Activated CD4-positive, alpha-beta T cell treated with anti-CD3 and anti-CD28 coated beads, Interleukin-10, Interleukin-2, amounts not matched to agents 100 ng/mL and 50 ng/mL, durations not matched to agents 16 hours and 8 hours (primary cell): ENCODE results near the gene CORO1C.
A peak's percentile ranks its signal among the peaks of the same experiment; 100 is the strongest.

ENCODE experiments used
- DNase-seq: peaks from one replicate; pipeline ENCODE4 v3.0.0-alpha.2; 2020

CORO1C gene

DNA sequence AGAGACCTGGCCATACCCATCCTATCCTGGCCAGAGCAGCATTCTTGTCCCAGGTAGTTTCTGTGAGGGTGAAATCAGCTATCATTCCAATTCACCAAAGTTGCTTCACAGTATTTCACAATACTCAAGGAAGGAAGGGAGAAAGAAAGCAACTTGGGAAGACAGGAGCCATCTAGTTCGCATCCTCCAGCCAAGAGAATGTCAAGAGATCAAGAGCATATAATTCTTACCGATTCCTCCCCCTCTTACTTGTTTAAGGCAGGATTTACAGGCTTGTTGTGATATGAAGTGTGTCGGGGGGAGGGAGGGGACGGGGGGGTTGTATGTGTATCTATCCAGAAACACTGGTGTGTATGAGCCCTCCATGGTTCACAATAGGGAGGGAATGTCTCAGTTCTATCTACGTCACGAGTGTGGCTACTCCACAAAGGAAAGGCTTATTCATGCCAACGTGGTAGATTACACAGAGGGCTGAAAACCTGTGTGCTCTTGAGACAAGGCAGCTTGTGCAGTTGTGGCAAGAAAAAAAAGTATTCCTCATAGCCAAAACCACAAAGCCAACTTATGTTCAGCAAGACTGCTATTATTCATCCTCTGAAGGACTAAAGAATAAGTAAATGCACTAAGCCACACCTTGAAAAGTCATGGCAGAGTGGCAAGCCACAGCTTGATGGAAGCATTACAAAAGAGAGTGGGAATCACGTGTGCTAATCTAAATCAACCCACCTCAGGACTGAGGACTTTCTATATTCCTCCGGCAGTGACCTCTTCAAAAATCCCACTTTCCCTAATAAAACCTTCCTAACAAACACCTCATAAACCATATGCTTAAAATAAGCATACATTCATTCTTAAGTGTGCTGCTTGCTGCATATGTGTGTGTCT lies 35.0 kb downstream of the CORO1C start:
- peak; percentile 85 for DNase-seq

DNA sequence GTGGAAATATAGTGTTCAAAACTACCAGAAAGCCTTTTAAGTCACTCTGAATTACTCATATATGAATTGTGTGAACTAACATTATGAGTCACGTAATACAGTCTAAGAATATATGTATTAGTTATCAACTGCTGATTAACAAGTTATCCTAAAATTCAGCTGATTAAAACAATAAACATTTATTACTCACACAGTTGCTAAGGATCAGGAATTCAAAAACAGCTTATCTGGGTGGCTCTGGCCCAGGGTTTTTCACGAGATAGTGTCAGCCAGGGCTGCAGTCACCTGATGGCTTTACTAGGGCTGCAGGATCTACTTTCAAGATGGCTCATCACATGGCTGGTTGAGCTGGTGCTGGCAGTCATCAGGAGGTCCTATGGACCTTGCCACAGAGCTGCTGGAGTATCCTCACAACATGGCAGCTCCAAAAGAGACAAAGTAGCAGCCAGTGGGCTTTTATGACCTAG lies 36.5 kb downstream of the CORO1C start:
- DNase-seq, result peak; percentile 82

DNA sequence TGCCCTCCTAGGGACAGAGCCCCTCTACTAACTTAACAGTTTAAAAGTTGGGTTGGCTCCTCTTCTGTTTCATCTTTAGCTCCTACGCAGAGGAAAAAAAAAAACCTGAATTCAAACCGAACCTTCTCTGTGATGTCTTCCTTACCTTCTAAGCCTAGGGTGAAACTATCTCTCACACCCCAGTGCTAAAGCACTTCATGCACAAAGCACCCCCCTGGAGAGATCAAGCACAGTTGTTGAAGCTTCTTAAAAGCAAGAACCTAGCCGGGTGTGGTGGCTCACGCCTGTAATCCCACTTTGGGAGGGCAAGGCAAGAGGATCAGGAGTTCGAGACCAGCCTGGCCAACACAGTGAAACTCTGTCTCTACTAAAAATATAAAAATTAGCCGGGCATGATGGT lies 37.6 kb downstream of the CORO1C start:
- peak; percentile 11 for DNase-seq

DNA sequence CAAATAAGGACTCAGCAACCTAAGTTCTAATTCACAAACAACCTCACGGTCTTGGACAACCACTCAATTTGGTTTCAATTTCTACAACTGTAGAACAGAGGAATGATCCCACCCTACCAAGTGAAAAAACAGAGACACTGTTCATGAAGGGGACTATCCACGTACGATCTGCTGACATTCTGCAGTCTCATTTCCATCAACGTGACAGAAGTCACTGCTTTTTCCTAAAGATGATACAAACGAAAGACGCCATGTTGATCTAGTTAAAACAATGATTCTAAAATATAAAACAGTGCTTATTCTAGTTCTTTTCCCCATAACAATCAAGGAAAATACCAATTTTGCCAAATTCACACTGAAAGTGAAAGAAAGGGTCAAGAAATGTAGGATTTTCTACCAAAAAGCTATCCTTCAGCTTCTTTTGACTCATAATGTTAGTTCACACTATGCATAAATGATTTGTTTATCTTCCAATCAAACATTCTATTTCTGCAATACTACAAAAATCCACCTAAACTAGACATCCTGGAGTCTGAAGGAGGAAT lies 38.1 kb downstream of the CORO1C start:
- no peak for DNase-seq

DNA sequence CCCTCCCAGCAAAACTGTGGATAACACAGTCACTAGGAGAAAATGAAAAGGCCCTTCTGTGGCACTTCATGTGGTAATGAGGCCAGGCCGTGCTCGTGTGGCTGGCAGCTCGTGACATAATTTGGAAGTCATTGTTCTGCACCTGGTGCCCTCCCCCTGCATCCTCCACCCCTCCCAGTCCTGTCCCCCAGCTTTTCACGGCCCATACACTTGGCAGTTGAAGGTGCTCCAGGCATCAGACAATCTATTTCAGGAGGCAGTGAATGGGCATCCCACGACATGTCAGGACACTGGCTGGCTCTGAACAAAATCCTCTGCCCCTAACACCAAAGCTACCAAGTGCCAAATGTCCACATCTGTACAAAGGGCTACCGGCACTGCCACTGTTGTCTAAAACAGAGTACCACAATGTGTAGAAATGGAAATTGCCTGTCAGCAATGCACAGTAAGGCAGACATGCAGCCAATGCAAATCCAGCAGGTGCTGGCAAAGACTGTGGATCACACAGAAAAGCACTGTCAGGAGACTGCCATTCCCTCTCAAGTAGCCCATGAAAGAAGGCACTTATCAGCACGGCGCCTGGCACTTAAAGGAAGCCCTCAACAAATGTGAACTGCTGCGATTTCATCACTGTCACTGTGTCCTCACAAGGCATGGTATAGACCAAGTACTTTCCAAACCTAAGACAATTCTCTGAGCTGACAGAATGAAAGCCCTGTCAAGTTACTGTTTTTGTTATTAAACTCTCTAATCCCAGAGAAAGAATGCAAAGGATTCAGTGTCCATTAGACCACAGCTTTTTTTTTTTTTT lies 39.1 kb downstream of the CORO1C start:
- peak; percentile 21 for DNase-seq

DNA sequence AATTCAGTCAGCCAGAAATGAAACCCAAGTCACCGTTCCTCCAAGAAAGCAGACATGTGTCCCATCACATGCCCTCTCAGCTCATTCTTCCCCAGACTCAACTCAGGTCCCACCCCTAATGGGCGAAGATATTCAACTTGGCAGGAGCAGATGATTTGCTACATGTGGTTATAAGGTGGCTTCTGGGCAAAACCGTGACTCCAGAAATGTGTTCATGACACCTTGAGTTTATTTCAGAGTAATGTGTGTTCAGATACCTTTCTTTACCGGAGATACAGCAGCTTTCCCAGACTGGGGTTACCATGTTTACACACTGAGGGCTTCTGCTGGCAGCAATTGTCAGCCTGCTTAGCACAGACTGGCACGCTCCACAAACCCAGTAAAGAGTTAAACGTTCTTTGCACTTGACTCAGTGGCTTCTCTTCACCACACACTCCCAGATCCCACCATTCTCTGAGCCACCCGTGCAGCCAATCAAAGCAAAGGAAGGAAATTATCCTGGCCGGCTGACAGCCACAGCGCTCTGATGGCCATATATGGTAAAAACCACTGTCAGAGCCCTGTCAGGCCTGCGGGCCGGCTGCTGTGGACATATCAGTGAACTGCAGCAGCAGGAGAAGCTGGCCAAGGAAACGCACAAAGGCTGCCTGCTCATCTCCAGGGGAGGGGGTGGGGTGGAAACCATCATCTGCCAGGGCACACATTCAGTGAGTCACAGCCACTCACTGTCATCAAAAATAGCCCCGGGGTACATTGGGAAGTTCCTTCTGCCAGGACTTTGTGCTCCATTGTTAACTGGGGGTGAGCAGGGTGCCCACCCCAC lies 39.9 kb downstream of the CORO1C start:
- peak; percentile 93 for DNase-seq

DNA sequence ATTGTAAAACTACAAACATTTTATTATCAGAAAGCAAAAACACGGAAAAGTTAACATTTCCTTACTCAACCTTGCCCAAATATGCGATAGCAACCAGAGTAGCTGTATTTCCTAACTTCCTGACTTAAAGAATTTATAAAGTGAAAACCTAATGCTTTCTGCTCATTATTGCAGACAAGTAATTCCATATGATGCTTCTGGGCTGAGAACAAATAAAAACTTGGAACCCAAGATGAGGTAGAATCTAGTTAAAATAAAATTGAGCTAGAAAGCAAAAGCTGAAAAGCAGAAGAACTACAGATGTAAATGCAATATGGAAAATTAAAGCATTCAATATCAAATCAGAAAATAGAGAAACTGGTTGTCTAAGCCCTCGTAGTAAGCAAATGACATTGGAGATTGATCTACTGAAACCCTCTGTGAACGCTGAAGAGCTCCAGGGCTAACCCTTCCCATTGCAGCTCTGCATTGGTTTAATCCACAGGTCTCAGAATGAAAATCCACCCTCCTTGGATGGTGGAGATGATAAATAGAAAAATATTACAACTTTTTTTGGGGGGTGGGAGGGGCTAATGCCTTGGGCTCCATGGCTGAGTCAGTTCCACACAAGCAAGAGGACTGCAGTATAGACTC lies 40.7 kb downstream of the CORO1C start:
- DNase-seq, result no peak

DNA sequence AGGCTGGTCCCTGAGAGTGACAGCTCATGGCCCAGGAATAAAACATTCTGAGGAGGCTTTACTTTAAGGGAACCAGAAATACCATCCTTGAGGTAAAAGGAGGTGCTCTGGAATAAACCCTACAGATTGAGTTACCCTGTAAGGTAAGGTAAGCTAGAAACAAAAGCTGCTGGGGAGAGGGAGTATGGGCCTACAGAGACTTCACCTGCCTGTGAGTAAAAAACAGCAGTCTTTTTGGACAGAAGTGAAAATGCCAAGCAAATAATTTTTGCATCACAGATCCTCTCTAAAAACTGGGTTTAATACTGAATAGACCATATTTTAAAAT lies 41.2 kb downstream of the CORO1C start:
- DNase-seq, result no peak

DNA sequence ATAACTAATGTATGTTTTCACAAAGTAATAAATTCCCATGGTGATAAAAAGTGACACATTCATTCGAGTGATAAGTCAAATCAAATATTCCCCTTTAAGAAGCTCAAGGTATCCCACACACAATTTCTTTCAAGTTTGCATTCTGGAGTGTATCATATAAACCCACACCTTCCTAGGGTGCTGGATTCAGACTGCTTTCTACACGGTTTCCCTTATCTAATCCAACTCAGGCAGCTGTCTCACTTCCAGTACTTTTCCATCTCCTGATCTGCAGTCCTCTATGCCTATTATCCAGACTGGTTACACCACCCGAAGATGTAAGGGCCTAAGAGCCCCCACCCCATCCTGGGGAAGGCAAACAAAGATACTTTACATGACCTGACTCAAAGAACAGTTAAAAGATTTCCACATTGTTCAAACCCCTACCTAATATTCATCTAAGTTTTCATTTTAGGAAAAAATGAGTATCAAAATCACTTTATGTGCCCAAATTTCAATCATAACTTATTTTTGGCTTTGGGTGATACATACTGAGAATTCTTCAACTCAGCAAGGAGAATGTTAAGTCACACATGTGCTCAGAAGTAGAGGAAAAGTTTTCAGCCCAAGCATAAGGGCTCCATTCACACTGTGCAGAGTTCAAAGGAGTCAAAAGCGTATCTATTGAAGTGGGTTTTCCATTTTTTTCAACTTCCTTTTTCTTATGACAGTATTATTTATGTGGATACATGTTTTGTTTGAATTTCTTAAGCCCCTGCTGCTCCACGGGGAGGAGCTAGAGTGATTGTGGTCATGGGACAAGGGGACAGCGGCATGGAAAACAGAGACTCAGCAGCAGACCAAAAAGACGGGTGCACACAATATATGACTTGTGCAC lies 41.8 kb downstream of the CORO1C start:
- peak; percentile 80 for DNase-seq

DNA sequence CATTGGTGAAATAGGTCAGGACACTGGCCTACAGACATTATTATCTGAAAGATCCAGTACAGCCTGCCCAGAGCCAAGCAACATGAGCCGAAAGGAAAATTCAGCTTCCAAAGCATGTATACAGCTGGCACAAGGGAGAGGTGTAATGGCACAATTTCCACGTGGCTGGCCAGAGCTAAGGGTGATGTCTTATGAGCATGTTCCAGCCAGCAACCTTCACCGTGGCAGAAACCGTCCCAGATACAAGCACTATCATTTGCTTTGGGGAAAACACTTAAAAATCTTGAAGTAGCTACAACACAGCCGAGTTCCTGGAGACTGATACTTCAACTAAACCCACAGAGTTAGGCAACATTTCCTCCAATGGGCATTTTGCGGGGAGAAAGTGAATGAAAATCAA lies 44.5 kb downstream of the CORO1C start:
- no peak for DNase-seq

DNA sequence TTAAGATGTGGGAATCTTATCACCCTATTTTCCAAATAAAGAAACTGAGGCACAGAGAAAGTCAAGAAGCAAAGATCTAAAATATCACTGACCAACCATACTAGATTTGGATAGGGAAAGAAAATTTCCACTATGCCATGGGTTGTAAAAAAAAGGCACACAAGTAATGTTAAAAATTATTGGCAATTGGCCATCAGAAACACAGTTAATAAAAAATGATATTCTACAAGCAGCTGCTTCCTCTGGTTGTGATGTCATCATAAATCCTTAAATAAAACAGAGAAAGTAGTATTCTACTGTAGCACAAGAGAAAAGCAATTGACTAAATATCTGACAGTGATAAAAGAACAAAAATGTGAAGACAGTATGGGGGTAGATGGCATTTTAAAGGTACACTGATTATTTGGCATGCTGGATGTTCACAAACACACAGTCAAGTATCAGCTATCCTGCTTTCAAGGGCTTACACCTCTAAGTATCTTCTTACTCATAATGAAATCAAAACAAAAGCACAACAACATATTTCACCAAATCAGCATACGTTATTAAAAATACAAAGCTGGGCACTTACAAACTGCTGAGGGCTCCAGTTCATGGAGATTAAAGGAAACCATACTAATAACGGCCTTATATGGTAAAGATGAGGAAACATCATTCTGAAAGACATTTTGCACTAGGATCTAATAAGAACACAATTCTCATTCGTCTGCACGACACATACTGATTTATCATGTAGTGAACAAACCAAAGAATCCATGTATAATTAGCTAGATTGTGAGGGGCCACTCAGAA lies 45.7 kb downstream of the CORO1C start:
- DNase-seq, result peak; percentile 36

DNA sequence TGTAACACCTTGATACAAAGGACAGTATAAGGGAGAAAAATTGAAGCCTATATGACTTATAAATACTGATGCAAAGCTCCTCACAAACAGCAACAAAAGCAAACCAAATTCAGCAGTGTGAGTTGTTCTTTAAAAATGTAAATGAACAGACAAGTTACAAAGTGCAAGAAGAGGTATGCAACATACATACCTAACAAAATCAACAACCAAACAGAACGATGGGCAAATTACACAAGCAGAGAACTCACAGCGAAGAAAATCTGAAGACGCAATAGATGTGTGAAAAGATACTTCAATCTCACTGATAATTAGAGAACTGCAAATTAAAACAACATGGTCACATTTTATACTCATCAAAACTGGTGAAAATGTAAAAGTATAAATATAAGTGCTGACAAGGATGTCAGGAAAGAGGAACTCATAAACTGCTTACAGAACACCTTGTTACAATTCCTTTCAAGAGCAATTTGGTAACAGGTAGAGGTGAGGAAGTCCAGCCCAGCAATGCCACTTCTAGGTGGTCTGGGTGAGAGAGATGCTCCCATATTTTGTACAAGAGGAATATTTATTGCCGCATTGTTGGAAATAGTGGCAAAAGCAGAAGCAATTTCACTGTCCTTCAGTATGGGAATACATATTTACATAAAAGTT lies 47.3 kb downstream of the CORO1C start:
- DNase-seq, result no peak

DNA sequence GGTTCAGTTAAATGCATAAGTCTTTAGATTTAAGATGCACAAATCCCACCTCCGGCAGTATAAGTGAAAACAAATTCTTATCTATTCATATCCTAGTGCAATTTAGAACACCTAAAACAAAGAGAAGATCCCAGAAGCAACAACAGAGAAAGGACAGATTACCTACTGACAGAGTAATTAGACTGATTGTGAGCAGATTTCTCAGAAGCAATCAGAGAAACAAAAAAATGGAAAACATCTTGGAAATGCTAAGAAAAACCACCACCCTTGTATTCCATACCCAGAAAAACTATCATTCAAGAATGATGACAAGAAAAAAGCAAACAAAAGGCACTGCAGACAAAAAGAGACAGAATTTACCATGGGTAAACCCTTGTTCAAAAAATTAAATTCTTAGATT lies 50.0 kb downstream of the CORO1C start:
- DNase-seq, result no peak

DNA sequence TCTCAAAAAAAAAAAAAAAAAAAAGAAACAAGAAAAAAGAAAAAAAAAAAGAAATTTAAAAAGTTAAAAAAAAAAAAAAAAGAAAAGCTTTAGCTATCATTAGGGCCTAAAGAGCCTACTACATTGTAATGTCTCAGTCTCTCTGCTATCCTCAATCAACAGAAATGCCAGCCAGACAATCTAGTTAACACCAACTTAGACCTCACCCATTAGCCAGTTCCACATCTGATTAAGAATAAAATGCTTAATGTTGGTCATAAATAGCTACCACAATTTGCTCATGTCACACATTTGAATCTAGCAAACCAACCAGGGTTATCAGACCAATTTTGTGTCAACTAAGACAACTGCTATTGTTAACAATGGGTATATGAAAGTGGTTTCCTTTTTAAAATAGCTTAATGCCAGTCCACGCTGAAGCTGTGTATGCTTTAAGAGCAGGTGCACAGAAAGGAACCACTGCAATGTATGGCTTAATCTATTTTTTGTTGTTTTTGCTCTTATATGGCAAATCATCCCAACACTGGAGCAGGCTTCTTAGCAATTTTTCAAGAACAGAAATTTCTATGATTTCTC lies 52.1 kb downstream of the CORO1C start:
- DNase-seq, result no peak

DNA sequence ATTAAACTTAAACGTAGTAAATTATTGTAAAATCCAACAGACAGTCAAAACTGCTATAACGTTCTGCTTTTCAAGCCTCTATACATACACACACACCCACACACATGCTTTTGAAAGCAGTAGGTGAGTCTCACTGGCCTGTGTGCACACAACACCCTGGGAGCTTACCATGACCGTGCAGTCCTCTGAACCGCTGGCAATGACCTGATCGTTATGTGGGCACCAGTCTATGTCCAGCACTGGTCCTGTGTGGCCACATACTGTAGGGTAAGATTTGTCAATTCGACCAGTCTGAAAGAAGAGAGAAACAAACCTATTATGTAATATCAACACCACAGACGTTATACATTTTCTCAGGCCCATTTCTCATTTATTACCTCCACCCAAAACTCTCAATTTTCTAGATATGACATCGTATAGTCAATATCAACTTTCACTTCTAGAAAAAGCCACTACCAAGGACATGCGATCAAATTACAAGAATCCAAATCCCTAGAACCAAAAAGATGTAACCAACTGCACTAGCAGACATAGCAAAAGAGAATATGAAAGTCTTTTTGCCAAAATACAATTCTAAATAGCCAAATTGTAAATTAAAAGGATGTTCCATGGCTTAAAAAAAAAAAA lies 53.1 kb downstream of the CORO1C start:
- DNase-seq, result peak; percentile 46

DNA sequence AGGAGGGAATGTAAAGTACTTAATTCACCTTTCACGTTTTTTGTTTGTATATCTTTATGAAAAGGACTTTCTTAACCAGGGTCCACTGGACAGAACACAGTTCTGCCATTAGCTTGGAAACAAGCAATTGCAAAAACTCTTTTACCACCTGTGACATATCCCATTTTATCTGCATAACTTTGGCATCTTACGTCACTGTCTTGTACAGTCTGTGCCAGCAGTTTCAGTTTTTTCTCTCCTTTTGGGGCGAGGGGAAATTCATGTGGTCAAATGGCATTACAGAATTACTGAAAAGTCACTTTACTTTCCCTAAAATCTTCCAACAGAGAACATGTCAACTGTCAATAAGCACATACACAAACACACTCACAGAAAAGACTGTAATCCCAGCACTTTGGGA lies 53.9 kb downstream of the CORO1C start:
- no peak for DNase-seq

DNA sequence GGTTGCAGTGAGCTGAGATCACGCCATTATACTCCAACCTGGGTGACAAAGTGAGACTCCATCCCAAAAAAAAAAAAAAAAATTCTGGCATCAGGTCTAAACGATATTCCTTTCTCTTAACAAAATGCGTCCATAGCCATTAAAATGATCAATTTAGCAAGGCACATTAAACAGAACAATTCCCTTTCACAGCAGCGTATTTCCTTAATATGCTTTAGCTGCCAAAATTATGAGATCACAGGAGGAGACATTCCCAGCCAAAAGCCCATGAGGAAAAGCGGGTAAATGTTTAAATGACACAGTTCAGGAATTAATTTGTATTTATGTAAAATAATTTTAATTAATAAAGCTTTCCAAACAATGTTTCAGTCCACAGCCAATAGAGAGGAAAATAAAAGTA lies 54.6 kb downstream of the CORO1C start:
- no peak for DNase-seq

DNA sequence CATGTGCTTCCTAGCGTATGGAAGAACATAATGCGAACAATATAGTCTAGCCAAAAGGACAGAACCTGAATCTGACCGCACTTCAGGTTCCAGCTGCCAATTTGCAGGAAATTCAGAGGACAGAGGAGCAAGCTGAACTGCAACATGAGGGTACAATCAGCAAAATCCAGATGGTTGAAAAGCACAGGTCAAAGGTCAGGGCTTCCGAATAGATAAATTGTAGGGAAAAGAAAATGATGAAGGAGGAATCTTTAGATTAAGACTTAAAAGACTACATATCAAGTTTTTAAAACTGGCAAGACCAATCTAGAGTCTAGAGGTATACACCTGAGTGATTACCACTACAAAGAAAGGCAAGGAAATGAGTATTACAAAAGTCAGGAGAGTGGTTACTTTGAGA lies 55.5 kb downstream of the CORO1C start:
- DNase-seq, result no peak

DNA sequence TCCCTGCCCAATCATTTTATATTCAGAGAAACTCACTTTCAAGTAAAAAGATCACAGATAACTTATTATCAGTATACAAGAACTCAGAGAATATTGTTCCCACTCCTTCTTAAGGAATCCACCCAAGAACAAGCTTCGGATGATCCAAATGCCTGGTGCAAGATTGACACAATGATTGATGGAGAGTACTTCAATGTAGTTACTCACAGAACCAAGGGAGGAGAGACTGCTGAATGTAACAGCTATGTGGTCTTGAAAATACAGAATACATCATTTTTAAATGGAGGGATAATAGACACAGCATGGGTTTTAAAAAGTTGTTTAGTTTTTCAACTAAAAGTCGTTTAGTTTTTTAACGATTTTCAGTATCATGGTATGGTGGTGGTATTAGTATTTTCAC lies 59.3 kb downstream of the CORO1C start:
- no peak for DNase-seq
